GM18951 (cell line): Measurements from ENCODE around the gene CTAG1A.
"Not testable (repeated sequence)": the region's sequence is repeated elsewhere in the genome, so short reads cannot be mapped to it uniquely, and the experiment has no call there.

Experiments used
- POLR2A ChIP-seq: IDR thresholded peaks from 4 replicates; pipeline ENCODE4 v1.6.1; 2011; ENCODE audit warnings: mild to moderate bottlenecking; ENCODE audit not compliant: insufficient read length, insufficient read depth; ENCODE audit errors: extremely low read depth
- in situ Hi-C: fragments of 300-500 bp; cut with MboI; formaldehyde crosslinking; loops from one replicate; pipeline ENCODE4 v1.12.0; 2022; ENCODE audit warnings: low sequenced_read_pairs, mixed read lengths, inconsistent platforms; ENCODE audit not compliant: unreplicated experiment

CTAG1A gene

DNA sequence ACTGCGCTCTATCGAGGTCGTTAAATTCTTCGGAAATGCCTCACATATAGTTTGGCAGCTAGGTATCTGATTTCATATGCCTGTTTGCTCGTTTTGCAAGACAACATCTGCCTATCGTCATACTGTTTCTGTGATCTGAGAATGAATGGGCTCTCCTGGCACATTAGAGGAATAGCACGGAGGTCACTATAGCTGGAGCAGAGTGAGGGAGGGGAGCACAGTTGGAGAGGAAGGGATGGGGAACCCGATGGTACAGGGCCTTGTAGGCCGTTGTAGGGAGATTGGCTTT lies 37.0 kb upstream of the CTAG1A start:
- no peak for TF ChIP-seq POLR2A
- in situ Hi-C loops: loop anchor here (25.0 kb wide), 2 partner anchors 536 to 1586 kb away; partner anchors contain the start of gene IRAK1

DNA sequence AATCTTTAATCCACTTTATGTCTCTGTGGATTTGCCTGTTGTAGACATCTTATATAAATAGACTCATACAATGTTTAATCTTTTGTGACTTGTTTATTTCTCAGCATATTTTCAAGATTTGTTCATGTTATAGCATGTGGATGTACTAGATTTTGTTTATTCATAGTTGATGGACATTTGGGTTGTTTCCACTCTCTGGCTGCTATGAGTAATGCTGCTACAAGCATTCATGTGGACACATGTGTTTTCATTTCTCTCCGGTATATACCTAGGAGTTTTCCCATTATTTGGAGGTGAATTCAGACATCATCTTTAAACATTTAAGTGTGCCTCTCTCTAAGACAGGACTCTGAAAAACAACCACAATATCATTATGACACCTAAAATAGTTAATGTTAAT lies 35.2 kb upstream of the CTAG1A start:
- no peak for TF ChIP-seq POLR2A
- in situ Hi-C loops: loop anchor here (25.0 kb wide), 2 partner anchors 537 to 1587 kb away; partner anchors contain the start of gene IRAK1

DNA sequence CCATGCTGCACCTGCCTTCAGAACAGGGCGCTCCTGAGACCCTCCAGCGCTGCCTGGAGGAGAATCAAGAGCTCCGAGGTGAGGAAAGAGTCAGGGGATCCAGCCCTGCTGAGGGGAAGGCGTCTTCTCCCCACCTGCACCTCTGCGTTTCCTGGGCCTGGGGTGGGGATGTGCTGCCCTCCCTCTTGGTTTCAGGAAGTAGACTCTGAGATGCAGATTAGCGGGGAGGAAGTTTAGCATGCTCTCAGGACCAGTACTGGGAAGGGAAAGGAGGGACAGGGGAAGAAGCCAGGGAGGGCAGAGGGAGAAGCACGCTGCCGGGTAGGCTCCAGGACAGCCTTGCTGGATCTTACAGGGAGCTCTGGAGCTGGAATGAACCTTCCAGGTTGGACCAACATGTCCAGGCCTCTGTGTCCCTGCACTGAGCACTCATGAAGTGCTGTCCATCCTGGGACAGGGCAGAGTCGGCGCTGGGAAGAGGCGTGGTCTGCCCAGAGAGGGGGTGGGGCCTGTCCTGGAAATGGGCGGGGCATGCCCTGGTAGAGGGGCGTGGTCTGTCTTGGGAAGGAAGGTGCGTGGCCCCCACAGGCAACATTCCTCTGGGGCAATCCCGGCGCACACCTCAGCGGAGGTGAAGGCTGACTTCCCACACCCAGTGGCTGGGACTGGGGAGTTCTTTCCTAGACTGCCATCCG lies 32.7 kb upstream of the CTAG1A start:
- in situ Hi-C loops: not testable (repeated sequence)

DNA sequence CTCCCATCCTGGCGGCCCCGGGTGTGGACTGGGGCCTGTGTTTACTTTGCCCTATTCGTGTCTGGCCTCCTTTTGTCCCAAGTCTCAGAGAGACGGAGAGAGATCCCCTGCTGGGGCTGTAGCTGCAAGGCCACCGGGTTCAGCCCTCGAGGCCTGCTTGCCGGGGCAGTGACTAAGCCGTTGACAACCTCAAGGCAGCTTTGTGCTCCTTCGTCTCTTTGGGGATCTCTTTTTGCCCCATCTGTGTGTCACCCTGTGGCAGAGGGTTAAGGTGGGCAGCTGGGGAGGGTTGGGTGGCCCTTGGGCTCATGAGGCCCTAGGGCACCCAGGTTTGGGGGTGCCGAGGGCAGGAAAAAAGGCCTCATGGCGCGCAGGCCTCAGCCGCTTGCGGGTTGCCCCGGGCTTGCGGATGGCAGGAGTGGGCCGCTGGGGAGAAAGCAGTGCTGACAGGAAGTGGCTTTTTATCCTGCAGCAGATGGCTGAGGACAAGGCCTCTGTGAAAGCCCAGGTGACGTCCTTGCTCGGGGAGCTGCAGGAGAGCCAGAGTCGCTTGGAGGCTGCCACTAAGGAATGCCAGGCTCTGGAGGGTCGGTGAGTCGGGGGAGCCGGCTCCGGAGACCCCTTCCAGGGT lies 26.8 kb upstream of the CTAG1A start:
- in situ Hi-C loops: not testable (repeated sequence)

DNA sequence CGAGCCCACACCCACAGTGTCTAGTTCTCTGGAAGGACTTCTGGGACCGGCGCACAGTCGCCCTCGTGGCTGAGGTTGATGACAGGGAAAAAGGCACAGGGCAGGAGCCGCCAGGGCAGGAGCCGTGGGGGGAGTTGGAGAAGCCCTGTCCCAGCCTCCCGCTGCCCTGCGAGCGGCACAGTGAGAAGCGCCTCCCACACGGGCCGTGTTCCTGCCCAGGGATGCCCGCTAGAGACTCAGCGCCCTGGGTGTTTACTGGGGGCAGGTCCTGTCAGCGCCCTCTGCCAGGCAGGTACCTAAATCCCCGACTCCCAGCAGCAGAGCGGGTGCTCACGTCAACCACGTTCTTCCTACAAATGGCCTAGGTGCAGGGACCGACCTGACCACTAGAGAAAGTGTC lies 26.0 kb upstream of the CTAG1A start:
- in situ Hi-C loops: not testable (repeated sequence)

DNA sequence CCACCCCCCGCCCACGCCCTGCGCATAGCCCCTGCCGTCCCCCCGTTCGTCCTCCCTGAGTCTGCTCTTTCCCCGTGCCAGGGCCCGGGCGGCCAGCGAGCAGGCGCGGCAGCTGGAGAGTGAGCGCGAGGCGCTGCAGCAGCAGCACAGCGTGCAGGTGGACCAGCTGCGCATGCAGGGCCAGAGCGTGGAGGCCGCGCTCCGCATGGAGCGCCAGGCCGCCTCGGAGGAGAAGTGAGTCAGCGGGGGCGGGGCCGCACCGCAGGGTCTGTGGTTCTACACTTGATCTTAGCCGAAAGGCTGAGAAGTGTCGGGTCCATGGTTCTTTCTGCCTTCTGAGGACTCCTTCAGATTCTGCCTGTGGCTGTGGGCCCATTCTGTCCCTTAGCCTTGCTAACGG lies 24.6 kb upstream of the CTAG1A start:
- in situ Hi-C loops: not testable (repeated sequence)

DNA sequence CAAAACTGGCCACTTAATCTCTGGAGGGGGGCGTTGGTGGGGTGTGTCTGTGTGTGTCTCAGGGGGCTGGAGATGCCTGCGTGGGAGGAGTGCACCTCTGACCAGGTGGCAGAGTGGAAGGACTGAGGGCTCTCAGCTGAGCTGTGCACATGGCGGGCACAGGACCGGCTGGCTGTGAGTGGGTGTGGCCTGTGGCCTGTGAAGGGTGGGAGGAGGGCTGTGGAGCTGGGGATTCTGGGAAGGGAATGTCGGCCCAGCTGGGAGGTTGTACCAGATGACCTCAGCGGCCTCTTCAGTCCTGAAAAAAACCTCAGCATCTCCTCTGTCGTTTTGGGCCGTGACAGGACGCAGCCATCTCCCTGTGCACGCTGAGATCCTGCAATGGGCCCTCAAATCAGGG lies 22.6 kb upstream of the CTAG1A start:
- in situ Hi-C loops: not testable (repeated sequence)

DNA sequence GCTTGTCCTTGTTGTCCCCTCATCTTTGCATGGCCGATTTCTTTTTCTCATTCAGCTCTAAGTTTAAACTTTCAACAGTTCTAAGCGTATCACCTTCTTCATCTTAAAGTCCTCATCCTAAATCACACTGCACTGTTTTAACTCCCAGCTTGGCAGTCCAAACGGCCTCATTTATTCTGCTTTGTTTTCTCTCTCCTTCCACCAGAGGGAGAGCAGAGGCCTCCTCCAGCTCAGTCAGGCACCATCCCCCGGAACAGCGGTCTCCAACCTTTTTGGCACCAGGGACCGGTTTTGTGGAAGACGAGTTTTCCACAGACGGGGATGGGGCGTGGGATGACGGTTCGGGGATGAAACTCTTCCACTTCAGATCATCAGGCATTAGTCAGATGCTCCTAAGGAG lies 14.6 kb upstream of the CTAG1A start:
- in situ Hi-C loops: not testable (repeated sequence)

DNA sequence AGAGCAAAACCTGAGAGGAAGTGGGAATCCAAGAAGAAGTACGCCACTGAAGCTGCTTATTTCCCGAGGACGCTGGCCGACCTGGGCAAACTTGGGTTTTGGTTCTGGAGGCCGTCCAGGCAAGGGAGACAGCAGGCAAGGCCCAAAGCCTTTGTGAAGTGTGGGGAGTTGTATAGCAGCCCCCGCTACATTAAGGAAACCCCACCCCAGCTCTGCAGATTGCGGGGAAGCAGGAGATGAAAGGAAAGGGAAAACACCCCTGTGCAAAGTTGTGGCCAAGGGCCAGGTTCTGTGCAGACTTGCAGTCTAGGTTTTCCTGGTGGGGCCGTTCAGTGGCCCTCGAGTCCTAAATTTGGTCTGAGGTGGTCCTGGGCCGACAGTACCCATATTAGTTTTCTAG lies 11.9 kb upstream of the CTAG1A start:
- in situ Hi-C loops: not testable (repeated sequence)

DNA sequence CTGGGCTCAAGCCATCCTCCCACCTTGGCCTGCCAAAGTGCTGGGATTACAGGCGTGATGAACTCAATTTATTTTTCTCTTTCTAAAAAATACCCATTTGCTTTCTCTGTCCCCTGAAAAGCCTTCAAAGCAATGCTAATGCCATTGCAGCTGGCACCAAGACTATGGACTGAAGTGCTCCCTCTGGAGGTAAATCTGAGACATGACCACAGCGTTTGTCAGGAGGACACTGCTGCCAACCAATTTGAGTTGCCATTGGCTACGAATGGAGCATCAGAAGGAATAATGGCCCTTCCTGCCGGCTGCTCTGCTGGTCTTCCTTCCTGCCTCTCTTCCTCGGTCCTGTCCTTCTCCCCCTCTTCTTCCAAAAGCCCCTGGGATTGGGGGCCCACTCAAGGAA lies 9.9 kb upstream of the CTAG1A start:
- in situ Hi-C loops: loop anchor here (25.0 kb wide), 1 partner anchor 262 kb away; the partner anchor contains the start of gene SMIM9

DNA sequence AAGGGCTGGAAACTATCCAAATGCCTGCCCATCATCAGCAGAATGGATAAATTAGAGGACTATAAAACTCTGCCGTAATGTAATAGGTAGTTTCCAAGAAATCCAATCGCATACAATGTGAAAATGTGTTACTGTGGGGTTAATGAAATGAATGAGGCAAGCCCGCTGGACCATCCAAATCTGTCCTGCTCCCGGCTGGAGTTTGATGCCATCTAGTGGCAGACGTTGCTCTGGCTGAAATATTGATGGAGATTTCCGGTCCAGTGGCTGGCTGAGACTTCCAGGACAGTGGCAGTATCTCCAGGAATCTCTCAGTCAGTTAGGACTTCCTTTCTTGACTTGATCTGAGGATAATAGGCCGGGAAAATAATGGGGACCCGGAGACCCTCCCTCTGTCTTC lies 1.9 kb upstream of the CTAG1A start:
- in situ Hi-C loops: loop anchor here (25.0 kb wide), 1 partner anchor 254 kb away; the partner anchor contains the start of gene SMIM9

DNA sequence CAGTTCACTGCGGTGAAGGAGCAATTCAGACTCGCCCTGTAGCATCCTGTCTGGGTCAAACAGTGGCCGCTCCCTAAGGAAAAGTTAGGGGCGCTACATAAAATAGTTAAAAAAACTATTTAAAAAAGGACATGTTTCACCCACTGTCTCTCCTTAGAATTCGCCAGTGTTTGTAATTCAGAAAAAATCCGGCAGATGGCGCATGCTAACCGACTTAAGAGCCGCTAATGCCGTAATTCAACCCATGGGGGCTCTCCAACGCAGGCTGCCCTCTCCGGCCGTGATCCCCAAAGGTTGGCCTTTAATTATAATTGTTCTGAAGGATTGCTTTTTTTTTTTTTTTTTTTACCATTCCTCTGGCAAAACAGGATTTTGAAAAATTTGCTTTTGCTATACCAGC lies 5.5 kb downstream of the CTAG1A start:
- in situ Hi-C loops: loop anchor here (25.0 kb wide), 1 partner anchor 247 kb away; the partner anchor contains the start of gene SMIM9

DNA sequence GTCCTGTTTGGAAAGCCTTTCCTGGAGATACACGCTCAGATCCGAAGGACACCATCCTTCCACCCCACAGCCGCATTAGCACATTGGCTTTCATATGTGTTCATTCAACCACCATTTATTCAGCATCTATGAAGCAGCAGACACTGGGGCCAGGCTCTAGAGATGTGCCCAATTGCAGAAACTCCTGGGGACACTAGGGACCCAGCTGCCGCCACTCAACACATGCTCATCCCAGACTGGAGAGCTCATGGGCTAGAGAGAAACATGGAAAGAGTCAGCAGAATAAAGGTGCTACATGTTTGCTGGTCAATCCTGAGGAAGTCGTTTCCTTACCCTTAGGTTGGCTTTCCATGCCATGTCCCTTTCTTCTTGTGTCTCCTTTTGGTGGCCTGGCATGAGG lies 7.6 kb downstream of the CTAG1A start:
- no peak for TF ChIP-seq POLR2A
- in situ Hi-C loops: loop anchor here (25.0 kb wide), 1 partner anchor 245 kb away; the partner anchor contains the start of gene SMIM9

DNA sequence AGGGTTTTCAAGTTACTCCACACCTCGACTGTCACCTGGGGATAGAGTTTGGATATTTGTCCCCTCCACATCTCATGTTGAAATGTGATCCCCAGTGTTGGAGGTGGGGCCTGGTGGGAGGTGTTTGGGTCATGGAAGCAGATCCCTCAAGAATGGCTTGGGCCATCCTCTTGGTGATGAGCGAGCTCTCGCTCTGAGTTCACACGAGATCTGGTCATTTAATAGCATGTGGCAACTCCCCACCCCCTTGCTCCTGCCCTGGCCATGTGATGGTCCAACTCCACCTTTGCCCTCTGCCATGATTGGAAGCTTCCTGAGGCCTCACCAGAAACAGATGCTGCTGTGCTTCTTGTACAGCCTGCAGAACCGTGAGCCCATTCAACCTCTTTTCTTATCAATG lies 8.3 kb downstream of the CTAG1A start:
- in situ Hi-C loops: loop anchor here (25.0 kb wide), 1 partner anchor 244 kb away; the partner anchor contains the start of gene SMIM9
- TF ChIP-seq POLR2A: no peak

DNA sequence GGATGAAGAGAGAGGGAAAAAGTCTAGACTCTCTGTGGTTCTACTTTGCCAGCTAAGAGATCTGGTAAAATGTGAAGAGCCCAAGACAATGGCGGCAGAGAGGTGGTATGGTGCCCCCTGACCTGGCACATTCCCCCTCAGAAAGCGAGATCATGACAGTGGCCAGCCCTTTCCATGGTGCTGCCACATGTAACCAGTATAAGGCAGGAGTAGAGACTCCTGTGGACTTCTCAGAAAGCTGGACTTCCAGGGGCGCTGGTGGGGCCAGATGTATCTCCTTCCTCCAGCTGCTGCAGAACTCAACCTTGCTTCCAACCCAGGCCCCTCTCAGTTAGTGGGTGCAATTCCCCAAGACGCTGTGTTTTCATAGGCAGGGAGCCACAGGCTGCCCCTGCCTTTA lies 9.6 kb downstream of the CTAG1A start:
- no peak for TF ChIP-seq POLR2A
- in situ Hi-C loops: loop anchor here (25.0 kb wide), 1 partner anchor 243 kb away; the partner anchor contains the start of gene SMIM9
